ENCODE measurements around the gene KRTAP6-3.

The KRTAP6-3 gene

DNA sequence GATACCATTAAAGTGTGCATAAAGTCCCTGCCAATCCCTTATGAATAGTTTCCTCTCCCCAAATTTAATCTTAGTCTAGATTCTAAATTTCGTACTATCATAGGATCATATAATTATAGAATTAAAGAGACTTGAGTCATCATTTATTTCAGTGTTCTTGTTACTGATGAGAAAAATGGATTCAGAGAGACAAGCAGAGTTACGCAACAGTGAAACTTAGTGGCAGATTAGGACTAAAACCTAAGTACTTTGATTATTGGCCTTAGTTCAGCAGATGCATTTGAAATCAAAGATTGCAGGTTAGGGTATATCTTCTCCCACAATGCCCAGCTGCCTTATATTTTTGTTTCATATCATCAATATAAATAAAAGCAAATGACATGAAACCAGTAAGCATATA, 30.3 kb upstream of the KRTAP6-3 start:
- TF ChIP-seq, protein P1, sequence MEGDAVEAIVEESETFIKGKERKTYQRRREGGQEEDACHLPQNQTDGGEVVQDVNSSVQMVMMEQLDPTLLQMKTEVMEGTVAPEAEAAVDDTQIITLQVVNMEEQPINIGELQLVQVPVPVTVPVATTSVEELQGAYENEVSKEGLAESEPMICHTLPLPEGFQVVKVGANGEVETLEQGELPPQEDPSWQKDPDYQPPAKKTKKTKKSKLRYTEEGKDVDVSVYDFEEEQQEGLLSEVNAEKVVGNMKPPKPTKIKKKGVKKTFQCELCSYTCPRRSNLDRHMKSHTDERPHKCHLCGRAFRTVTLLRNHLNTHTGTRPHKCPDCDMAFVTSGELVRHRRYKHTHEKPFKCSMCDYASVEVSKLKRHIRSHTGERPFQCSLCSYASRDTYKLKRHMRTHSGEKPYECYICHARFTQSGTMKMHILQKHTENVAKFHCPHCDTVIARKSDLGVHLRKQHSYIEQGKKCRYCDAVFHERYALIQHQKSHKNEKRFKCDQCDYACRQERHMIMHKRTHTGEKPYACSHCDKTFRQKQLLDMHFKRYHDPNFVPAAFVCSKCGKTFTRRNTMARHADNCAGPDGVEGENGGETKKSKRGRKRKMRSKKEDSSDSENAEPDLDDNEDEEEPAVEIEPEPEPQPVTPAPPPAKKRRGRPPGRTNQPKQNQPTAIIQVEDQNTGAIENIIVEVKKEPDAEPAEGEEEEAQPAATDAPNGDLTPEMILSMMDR (conservative IDR thresholded peaks at IDR 0.05; ENCODE audit: low read depth, low read length), result no peak

GRCh38 chr21:30563072-30563471, 29.2 kb upstream of the KRTAP6-3 start:
- Histone ChIP-seq H4K20me1 (ENCODE audit: insufficient read depth) (no peaks in the 10 kb centered on the region), H3K27me3 (ENCODE audit: insufficient read depth, low read depth) (no peaks in the 10 kb centered on the region), H3K4me2 (no peak overlapping the region), H3K4me3 (IDR thresholded peaks at IDR 0.05; ENCODE audit: insufficient read depth, low read depth, low read length) (no peak overlapping the region), H3K4me1 (ENCODE audit: low read depth, poor library complexity, severe bottlenecking) (no peaks in the 10 kb centered on the region), H2AFZ (ENCODE audit: low read depth) (no peak overlapping the region), H3K27ac (no peak overlapping the region), H3K9ac (no peak overlapping the region), H3K79me2 (ENCODE audit: insufficient read depth, low read depth) (no peaks in the 10 kb centered on the region), H3K36me3 (ENCODE audit: insufficient read depth) (no peaks in the 10 kb centered on the region)
- TF ChIP-seq, protein P1 (conservative IDR thresholded peaks at IDR 0.05; ENCODE audit: low read depth, low read length), result no peak

More for the DNA sequence above, 30.3 kb upstream of the KRTAP6-3 start:
- Histone ChIP-seq H2AFZ (ENCODE audit: low read depth) (no peak overlapping the region), H3K4me2 (no peak overlapping the region), H3K27me3 (ENCODE audit: insufficient read depth, low read depth) (no peaks in the 10 kb centered on the region), H3K79me2 (ENCODE audit: insufficient read depth, low read depth) (no peaks in the 10 kb centered on the region), H3K9ac (no peak overlapping the region), H4K20me1 (ENCODE audit: insufficient read depth) (no peaks in the 10 kb centered on the region), H3K27ac (no peak overlapping the region), H3K4me3 (IDR thresholded peaks at IDR 0.05; ENCODE audit: insufficient read depth, low read depth, low read length) (no peak overlapping the region), H3K36me3 (ENCODE audit: insufficient read depth) (no peaks in the 10 kb centered on the region), H3K4me1 (ENCODE audit: low read depth, poor library complexity, severe bottlenecking) (no peaks in the 10 kb centered on the region)

GRCh38 chr21:30563630-30564029, 28.6 kb upstream of the KRTAP6-3 start:
- H3K9ac ChIP-seq, result no peak overlapping the region
- no peaks in the 10 kb centered on the region for H3K27me3 ChIP-seq (ENCODE audit: insufficient read depth, low read depth)
- no peaks in the 10 kb centered on the region for H3K36me3 ChIP-seq (ENCODE audit: insufficient read depth)
- H3K4me1 ChIP-seq (ENCODE audit: low read depth, poor library complexity, severe bottlenecking), result no peaks in the 10 kb centered on the region
- H3K27ac ChIP-seq, result no peak overlapping the region
- no peak overlapping the region for H2AFZ ChIP-seq (ENCODE audit: low read depth)
- no peak overlapping the region for H3K4me3 ChIP-seq (IDR thresholded peaks at IDR 0.05; ENCODE audit: insufficient read depth, low read depth, low read length)
- no peaks in the 10 kb centered on the region for H4K20me1 ChIP-seq (ENCODE audit: insufficient read depth)
- H3K79me2 ChIP-seq (ENCODE audit: insufficient read depth, low read depth), result no peaks in the 10 kb centered on the region
- no peak overlapping the region for H3K4me2 ChIP-seq
- TF ChIP-seq, protein P1 (conservative IDR thresholded peaks at IDR 0.05; ENCODE audit: low read depth, low read length), result no peak

DNA sequence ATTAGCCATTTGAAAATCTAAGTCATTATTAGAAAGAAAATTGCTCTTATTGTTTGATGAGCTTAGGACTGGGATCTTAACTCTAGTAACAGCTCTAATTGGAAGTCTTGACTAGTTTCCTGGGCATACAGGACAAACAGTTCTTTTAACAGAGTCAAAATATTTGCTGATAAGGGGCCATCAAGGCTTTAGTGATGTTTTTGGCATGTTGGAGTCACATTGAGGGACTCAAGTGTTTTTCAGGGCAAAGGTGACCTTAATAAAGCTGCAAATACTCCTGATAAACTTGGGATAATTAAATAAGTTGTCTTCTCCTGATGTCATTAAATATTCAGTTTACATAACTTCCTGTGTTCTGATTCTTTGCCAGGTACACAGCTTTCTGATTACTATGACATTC, 24.6 kb upstream of the KRTAP6-3 start:
- Histone ChIP-seq H3K27ac (no peak overlapping the region), H2AFZ (ENCODE audit: low read depth) (no peak overlapping the region), H3K4me2 (no peak overlapping the region), H4K20me1 (ENCODE audit: insufficient read depth) (no peaks in the 10 kb centered on the region), H3K36me3 (ENCODE audit: insufficient read depth) (no peaks in the 10 kb centered on the region), H3K4me1 (ENCODE audit: low read depth, poor library complexity, severe bottlenecking) (peaks cover 4% of the 10 kb centered on the region), H3K79me2 (ENCODE audit: insufficient read depth, low read depth) (no peaks in the 10 kb centered on the region), H3K9ac (no peak overlapping the region), H3K27me3 (ENCODE audit: insufficient read depth, low read depth) (no peaks in the 10 kb centered on the region), H3K4me3 (IDR thresholded peaks at IDR 0.05; ENCODE audit: insufficient read depth, low read depth, low read length) (no peak overlapping the region)
- TF ChIP-seq, protein P1 (conservative IDR thresholded peaks at IDR 0.05; ENCODE audit: low read depth, low read length), result no peak

Data from KMS-11 (cell line).